GM19468 (cell line): Measurements from ENCODE around the gene MBOAT2.

Experiments used
- ATAC-seq: cut with Tn5 transposase; IDR thresholded peaks from one replicate; pipeline ENCODE4 v1.9.1; 2021; ENCODE audit warnings: mild to moderate bottlenecking, moderate library complexity, moderate number of reproducible peaks; ENCODE audit not compliant: unreplicated experiment; ENCODE audit errors: extremely low read depth

Gene MBOAT2

DNA sequence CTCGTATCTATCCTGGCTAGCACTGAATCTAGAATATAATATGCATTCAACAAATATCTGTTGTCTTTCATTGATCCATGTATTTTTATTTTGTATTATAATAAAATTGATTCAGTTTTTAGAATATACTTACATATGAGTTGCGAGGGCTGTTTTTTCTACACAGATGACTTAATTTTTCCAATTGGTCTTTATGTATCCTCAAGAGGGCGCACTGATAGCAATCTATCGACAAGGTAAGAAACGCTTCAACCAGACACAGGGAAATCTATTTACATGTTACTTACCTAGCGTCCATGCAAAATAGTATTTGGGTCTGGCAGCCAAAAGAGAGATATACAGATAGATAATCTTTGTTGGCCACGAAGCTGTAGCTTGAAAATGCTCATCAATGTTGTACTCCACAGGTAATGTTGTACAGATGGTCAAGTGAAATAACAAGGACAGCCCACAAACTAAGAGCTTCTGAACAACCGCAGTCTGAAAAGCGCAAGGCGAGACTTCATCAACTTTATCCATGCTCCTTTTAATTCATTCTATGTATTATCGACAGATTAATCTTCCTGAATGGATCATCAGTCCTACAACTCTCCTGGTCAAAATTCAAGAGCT is 130.6 kb downstream of the MBOAT2 start:
- peak; percentile 35 for ATAC-seq

GRCh38 chr2:8870441-8870840 is 133.0 kb downstream of the MBOAT2 start:
- ATAC-seq = no peak

DNA sequence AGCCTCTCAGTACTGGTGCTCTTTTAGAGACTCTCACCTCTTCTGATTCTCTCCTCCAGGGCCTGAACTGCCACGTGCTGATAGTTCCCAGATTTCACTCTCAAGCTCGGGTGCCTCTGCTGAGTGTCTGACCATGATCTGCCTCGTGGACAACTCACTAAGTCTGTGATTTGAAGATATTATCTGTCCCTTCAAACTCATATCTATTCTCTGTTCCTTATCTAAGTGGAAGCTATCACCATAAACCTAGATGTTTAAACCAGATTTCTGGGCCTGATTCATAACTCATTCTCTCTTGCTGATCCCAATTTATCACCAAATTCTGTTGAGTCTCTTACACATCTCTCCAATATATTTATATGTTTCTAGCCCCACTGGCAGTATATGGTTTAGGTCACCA is 136.1 kb downstream of the MBOAT2 start:
- ATAC-seq = no peak

GRCh38 chr2:8863331-8863953 is 140.0 kb downstream of the MBOAT2 start:
- ATAC-seq = no peak

GRCh38 chr2:8862230-8862629 is 141.3 kb downstream of the MBOAT2 start:
- ATAC-seq = no peak

- no peak for ATAC-seq
These were observed 141.7 kb downstream of the MBOAT2 start for GRCh38 chr2:8861797-8862196.

GRCh38 chr2:8860239-8860638 is 143.2 kb downstream of the MBOAT2 start:
- ATAC-seq = no peak

DNA sequence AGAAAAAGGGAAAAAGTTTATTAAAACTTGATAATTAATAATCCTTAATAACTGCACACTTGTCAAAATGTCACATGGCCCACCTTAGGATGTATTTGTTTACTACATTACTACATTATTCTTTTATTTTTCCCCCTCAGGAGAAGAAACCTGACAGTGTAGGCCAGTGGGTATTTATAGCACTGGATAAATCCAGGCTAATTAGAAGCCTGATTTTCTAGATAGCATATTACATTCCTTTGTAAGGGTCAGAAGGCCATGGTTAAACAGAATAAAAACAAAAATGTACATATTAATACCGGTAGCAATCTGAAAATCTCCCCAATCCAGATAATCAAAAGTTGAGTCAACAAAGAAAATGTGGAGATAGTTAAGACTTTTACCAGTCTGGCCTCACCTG is 144.6 kb downstream of the MBOAT2 start:
- no peak for ATAC-seq

GRCh38 chr2:8858264-8858663 is 145.2 kb downstream of the MBOAT2 start:
- ATAC-seq = no peak

- no peak for ATAC-seq
These were observed 145.8 kb downstream of the MBOAT2 start for GRCh38 chr2:8857709-8858108.

DNA sequence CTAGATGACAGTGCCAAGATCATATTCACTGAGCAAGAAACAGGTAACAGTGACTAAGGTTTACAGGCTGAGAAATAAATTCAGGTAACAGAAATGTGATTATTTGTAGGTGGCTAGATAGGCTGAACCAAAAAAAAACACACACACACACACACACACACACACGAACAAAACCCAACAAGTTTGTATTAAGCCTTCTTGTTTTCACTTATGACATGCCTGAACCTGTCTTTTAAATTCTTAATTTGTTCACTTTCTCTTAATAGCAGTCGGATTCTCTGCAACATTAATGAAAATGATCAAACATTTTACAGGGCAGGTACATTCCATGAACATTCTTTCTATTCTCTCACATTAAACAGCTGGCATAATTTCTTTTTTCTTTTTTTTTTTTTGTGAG is 147.3 kb downstream of the MBOAT2 start:
- ATAC-seq = no peak

- no peak for ATAC-seq
These were observed 148.5 kb downstream of the MBOAT2 start for GRCh38 chr2:8855010-8855409.

GRCh38 chr2:8853426-8853825 is 150.1 kb downstream of the MBOAT2 start:
- no peak for ATAC-seq

- ATAC-seq = no peak
These were observed 151.5 kb downstream of the MBOAT2 start for GRCh38 chr2:8851811-8852560.

DNA sequence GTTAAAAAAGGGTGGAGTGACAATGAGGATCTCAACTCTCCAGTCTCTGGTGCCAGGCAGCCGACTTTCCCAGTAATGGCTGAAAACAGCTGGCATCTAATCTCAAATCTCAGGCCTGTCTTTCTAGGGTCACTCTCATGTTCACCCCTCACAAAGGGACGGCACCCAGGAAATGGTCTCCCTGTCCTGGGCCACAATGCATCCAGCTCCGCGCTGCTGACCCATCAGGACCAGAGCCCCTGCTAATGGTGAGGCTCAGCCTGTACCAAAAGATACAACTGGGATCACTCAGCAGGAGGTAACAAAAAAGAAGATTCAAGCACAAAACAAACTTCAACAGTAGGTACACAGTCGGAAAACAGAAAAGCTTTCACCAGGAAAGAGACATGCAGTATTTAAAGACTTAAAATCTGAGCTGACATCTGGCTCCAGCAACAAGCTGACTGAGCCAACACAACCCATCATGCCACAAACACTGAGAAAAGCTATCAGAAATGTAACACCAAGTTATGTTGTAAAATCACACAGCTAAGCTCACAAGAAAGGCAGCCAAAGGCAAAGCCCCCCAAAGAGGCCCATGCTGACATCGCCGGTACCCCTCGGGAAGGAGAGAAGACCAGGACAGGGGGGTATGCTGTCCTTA is 152.5 kb downstream of the MBOAT2 start:
- no peak for ATAC-seq

- no peak for ATAC-seq
These were observed 154.2 kb downstream of the MBOAT2 start for GRCh38 chr2:8849327-8849726.

DNA sequence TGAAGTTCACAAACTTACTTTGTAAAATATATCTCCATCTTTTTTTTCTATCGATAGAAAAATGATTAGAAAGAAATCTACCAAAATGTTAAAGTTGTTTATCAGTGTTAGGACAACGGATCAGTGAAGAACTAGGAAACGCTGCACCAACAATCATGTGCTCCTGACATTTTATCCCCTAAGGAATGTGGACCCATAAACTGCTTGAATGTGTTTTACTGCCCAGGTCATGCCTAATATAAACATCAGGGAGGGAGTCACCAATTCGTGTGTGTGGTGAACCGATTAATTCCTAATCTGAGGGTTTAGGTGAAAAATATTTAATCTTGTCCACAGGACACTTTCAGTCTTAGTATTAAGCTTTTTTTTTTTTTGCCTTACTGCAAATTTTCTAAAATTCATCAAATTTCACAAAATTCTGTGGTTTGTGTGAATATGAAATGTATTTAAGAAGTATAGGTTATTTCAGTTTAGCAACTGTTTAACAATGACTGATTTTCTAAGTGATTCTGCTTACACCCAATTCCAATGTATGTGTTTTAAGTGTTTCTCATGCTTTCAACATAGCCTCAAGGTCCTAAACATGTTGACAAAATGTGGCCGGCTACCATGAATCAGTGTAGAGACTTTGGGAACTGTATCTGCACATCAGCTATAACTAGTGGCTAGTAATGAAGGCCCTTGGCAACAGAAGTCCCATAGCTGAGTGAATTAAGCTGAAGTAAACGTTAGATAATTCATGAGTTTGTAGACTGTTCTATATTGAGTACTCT is 155.0 kb downstream of the MBOAT2 start:
- no peak for ATAC-seq

- ATAC-seq = no peak
These were observed 156.1 kb downstream of the MBOAT2 start for GRCh38 chr2:8847400-8847799.

DNA sequence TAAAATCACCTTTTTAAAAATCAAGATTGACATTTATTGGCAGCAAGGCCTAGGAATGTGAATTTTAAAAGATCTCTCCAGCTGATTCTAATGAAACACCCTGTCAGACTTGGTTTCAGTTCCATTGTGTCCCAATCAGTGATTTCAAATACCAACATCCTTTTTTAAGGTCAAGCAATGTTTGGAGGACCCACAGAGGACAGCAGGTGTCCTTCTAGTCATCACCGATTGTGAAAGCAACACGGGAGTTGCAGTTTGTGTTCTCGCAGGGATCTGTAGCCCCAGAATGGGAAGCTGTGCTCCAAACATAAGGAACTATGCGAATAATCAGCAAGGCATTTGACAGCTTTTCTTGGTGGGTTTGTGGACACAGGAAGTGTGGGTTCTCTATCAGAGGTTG is 161.6 kb downstream of the MBOAT2 start:
- no peak for ATAC-seq

DNA sequence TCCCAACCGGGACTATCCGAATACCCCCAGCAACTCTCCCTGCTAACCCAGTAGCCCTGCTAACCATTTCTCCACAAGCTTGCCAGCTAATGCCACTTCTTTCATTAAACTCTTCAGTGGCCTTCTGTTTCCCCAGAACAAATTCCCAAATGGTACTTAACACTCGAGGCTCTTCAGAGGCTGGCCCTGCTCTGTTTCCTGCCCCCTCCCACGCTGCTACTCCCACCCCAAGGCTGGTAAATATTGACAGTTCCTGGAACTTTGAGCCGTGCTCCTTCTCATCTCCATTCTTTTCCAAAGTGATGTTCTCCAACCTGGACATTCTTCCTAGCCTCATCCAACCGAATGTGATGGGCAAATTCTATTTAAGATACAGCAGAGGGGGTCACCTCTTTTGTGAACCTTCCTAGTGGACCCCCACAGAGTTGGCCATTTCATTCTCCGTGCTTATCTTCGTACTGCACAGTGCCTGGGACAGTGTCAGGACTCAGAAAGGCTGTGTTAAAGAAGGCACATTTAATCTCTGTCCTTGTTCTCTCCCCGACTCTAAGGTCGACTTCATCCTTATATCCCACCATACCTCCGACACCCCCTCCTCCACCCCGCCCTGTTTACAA is 162.9 kb downstream of the MBOAT2 start:
- ATAC-seq = no peak
